Right cardiac atrium (tissue), 5 donors: ENCODE measurements around the gene SENP8. TPM values are rescaled to one million over a fixed set of nuclear protein-coding genes. Genes with fewer than 3 reads are reported as not detected.

Experiments used
- polyA plus RNA-seq: library from polyadenylated mRNA; stranded (reverse); fragments of 200-250 nt; gene quantifications from one replicate; pipeline ENCODE4 v1.2.3, GENCODE V29; 2013
- total RNA-seq, 4 donors: library from RNA; stranded (reverse); fragmentation: NEBNext Ultra II Directional; extraction: Animal tissue kit (Norgen Biotek cat#: 25700); gene quantifications; one replicate each; pipeline ENCODE4 v1.2.1, GENCODE V29; 2021
- donor health status: healthy with polysubstance abuse.
- donor health status: DM: no; HTN: yes; CAD: no.
- donor health status: DM: no; HTN: no; CAD: no.
- donor health status: DM: no; HTN: yes; CAD: no; lungs with severe emphysema.
- donor health status: DM: yes; HTN: yes; CAD: no.

The SENP8 gene
- total and polyA plus RNA-seq, 5 donors = 3.6 to 5.3 (median 4.5) TPM

Other genes starting within 250 kb of the SENP8 start
- 10 to 100 TPM; 32.8 to 35.8 (median 34.7) TPM for gene MYO9A, start 253 bp upstream of the SENP8 start, total RNA-seq
- gene MYO9A, start 253 bp upstream of the SENP8 start, polyA plus RNA-seq = 4.9 TPM
- under 1 TPM in 3 of 4 donors, not detected in 1; 0.40 to 0.71 (median 0.48) TPM for gene GRAMD2A, start 79.4 kb downstream of the SENP8 start, total RNA-seq
- gene GRAMD2A, start 79.4 kb downstream of the SENP8 start, polyA plus RNA-seq = 0.14 TPM
- 1,000 to 10,000 TPM in 2 of 4 donors, 100 to 1,000 TPM in 2; 822 to 1,102 (median 1,021) TPM for gene PKM, start 112.8 kb downstream of the SENP8 start, total RNA-seq
- 840 TPM for gene PKM, start 112.8 kb downstream of the SENP8 start, polyA plus RNA-seq
- 10 to 100 TPM; 39.7 to 53.6 (median 45.0) TPM for gene PARP6, start 154.2 kb downstream of the SENP8 start, total RNA-seq
- 34.5 TPM for gene PARP6, start 154.2 kb downstream of the SENP8 start, polyA plus RNA-seq
- gene CELF6, start 201.8 kb downstream of the SENP8 start, total RNA-seq = 1 to 10 TPM in 3 of 4 donors, under 1 TPM in 1; 0.42 to 2.2 (median 1.4) TPM
- 1.5 TPM for gene CELF6, start 201.8 kb downstream of the SENP8 start, polyA plus RNA-seq